SIG-M5 treated with dmso at 0.1 percent for 504 hours (cell line): Measurements from ENCODE around the gene CHRM4.

ENCODE experiments used
- DNase-seq: peaks from one replicate; lab custom pipeline; 2025; ENCODE audit not compliant: unreplicated experiment; lab: John Stamatoyannopoulos, UW

The CHRM4 gene

DNA sequence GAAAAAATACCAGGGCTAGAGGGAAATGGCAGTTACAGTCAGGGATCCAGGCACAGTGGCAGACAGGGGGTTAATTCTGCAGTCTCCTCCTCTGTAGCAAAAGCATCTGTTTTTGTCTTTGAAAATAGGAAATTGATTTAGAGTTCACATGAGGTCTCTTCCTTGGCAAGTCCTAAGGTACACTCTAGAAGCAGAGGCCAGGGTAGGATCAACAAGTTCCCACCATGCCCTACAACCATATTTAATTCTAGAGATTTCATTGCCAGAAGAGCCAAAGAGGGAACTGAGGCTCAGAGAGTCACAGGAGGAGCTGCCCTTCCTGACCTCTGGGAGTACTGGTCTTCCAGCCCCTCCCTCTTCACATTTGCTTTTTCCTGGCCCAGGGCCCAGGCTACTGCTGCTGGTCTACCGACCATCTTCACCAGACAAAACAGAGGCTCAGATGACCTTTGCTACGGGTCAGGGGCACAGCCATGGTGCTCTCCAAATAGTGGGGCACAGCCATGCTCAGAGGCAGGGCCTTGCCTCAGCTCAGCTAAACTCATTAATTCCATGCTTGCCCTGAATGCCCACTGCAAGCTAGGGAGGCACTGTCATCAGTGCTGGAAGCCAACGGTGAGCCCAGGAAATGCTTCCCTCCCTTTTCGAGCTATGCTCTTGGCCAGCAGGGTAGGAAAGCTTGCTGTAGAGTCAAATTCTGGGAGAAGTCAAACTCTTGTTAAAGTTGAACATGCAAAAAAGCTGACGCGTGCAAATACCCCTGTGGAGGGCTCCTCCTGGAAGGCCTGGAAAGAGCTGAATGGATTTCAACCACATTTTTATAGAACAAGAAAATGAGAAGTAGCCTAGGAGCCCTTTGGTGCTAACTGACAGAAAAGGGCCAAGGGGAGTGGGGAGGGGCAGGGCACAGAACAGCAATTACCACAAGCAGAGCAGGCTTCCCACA, 11.7 kb upstream of the CHRM4 start:
- no peak for DNase-seq

DNA sequence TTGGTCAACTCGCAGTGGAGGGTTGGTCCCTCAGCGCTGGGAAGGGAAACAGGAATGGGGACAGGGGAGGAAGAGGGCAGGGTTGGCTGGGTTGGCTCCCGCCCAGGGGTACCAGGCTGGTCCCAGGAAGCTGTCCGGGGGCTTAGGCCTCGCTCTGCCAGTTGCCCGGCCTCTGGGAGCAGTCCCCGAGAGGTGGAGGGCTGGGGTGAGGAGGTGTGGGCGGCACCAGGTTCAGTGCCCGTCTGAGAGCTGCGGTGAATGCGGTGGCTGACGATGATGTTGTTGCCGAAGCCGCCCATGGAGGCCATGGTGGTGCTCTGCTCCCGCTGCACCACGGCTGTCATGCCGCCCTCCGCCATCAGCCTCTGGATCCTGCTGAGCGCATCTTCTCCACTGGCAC, 6.0 kb upstream of the CHRM4 start:
- no peak for DNase-seq

DNA sequence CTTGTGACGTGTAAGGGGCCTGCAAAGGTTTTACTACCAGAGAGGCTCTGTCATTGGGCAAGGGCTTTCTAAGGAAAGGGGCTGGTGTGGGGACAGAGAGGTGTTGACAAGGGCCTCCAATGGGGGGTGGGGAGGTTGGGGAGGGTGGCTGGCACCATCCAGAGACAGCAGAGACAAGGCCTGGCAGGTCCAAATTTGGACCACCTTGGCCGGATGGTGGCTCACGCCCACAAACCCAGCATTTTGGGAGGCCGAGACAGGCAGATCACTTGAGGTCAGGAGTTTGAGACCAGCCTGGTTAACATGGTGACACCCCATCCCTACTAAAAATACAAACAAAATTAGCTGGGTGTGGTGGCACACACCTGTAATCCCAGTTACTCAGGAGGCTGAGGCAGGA, 2.2 kb upstream of the CHRM4 start:
- DNase-seq, result no peak

DNA sequence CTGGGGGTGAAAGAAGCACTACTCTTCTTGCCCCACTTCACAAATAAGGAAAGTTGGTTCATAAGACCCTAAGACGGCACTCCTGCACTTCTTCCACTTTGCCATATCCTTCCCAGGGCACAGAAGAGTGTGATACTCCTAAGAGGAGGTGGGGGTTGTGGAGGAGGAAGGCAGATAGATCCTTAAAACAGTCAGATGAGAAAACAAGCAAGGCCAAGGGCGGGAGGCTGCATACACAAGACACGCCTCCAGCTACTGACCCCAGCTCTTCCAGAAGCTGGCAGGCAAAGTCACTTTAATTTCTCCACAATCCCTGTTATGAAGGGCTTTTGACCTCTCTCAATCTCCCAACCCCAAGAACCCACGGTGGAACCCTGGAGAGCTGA, 1.6 kb upstream of the CHRM4 start:
- no peak for DNase-seq

DNA sequence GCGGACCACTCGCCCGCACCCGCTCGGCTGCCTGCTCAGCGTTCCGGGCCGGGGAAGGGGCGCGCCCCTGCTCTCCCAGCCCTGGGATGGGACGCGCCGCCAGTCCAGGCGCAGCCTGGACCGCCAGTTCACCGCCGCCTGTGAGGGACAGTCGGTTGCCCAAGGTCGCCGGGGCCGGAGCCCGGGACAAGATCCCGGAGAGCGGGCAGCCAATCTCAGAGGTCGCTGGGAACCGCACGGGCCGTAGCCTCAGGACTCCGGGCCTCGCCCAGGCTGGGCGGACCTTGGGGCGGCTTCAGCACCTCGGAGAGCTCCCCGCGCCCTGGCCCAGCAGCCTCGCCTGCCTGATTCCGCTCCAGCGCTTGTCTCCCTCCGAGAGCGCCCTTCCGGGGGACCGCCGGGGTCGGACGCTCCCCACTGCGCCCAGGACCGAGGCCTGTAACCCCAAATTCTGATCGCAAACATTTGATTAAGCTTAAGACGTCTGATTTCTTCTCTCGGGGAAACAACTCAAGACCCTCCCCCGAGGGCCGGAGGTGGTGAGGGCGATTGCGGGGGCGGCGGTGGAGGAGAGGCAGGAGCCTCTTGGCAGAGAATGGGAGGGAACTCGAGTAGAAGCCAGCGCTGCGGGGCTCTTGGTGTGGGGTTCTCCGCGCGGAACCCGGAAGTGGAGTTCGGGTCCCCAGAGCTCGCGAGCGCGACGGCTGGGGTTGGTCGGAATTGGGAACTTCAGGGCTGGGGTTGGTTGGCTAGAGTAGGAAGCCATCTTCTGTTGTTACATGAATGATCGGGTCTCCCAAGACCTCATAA, 1.1 kb upstream of the CHRM4 start:
- DNase-seq, result peak; percentile 70

DNA sequence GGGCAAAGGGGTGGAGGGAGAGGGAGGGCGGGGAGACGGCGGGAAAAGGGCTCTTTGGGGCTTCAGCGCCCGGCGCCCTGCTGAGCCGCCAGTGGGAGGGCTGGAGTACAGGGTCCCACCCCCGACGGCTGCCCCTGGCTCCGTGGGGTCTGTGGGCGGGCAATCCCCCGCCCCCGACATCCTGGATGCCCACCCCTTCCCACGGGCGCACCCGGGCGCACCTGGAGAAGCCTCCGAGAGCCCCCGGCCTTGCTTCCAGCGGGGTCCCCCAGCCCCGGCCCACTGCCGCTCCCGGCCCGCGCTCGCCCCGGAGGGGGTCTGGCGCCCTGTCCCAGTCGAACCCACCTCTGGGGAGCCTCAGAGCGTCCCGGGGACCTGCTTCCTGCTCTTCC, 394 bp downstream of the CHRM4 start:
- no peak for DNase-seq

DNA sequence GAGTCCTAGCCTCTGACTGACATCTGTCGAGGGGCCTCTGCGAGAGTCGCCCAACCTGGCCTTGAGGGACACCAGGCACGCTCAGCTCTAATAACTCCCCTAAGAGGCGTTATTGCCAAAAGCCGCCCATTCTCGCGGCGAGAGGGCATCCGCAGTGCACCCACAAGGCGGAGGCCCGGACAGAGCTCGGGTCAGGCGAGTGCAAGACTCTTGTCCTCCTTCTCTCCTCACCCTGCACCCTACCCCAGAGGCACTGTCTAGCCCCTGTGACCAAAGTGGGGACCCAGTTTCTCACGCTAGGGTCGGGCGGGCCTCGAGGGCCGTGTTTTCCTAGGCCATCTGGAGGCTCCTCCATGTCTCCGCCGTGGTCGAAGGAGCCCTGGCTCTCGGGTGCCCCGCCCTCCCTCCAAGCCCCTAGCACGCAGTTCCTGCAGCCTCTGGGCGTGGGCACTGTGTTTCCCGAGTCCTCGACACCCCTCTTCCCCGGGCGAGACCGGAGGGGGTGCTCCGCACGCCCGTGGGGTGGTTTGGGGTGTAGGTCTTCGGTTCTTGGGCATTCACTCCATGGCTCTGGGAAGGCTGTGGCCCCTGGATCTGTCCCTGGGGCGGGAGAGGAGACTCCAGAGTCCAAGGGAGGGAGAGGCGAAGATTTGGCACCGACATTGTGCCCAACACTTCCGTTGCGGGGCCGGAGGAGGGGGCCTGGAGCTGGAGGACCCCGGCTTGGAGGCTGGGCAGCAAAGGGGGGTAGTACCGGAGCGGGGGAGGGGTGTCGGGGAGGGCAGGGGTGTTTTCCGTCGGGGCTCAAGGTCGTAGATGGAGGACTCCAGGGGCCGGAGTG, 1.0 kb downstream of the CHRM4 start:
- DNase-seq, result no peak

DNA sequence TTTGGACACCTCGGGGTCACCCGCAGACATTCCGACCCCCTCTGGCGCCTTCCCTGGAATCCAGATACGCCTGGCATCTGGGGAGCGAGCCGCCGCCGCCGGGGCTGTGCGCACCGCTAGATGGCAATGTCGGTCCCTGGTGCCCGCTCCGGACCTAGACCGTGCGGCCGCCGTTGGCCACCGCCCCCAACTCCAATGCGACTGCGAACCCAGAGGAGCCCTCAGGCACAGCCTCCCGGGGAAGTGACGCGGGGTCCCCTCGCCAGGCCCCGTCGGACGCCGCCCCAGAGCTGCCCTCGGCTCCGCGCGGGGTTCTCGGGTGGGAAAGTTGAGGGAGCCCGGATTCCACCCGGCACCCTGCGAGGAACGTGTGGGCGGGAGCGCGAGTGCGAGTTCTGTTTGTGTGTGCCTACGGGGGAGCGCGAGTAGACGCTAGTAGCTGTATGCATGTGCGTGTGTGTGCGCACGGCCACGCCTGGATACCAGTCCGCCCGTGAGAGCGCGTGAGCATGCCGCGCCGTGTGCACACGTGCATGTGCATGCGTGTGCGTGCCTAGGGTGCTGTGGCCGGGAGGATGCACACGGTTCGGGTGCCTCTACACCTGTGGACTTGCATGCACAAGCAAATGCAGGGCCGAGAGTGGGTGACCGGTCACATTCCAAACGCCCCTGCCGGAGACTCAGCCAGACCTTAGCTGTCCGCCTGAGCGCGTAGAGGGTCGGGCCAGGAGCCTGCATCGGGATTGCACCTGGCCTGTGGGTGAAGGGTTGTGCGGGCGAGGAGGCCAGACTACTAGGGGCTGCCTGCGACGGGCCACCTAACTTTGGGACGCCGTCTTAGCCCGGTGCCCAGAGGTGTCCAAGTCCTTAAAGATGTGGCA, 1.9 kb downstream of the CHRM4 start:
- peak; percentile 65 for DNase-seq

DNA sequence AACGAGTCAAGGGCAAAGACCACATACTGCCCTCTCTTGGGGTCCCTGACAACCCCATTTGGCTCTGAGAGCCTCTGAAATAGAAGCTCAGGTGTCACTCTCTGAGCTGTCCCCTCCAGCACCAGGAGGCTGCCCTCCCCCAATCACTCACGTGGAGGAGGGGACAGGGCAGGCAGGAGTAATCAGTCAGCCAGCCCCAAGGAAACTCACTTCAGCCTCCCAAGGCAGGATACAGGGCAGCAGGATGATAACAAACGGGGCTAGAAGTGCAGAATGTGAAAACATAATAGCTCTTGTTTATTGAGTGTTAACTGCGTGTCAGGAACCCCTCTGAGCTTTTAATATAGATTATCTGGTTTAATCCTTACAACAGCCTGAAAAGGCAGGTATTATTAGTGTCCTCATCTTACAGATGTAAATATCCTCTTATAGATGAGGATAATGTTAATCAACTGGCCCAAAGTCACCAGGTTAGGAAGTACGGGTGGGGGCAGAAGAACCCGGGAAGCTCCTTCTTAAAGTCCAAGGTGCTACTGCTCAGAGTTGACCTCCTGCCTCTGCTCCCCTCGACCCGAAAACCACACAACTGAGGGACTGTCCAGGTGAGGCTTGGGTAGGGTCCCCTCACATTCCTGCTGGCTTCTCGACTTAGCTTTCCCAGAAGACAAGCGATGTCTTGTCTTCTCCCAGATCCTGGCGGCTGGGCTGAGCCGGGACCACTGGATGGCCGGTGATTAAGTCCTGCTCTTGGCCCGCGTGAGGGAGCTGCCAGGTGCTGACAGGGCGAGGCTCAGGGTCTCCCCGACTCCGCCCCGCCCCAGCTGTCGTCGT, 2.7 kb downstream of the CHRM4 start:
- no peak for DNase-seq

DNA sequence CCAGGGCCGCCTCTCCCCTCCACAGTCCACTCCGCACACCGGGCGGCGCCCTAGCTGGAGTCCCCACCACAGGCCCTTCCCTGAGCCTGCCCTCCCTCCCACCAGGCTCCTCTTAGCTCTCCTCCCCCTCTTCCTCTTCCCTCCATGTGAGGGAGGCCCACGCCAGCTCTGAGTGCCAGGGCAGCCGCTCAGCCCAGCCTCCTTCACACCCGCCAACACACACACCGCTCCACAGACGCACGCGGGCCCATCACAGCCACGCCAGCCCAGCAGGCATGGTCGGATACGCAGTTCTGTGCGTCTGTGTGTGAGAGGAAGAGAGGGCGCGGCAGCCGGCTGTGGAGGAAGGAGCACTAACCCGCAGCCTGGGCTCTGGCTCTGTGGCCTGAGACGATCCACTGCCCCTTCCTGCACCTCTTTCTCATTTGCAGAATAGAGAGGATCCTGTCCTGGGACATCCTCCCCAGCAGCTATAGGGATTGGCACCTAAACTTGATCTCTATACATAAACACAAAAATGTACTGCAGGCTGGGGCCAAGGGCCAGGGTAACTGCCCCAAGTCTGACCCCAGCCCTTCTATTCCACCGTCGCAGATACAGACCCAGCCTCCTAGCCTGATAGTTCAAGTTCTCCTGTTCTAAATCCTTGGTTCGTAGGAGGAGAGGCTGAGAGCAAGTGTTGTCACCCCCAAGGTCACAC, 3.5 kb downstream of the CHRM4 start:
- DNase-seq, result no peak

DNA sequence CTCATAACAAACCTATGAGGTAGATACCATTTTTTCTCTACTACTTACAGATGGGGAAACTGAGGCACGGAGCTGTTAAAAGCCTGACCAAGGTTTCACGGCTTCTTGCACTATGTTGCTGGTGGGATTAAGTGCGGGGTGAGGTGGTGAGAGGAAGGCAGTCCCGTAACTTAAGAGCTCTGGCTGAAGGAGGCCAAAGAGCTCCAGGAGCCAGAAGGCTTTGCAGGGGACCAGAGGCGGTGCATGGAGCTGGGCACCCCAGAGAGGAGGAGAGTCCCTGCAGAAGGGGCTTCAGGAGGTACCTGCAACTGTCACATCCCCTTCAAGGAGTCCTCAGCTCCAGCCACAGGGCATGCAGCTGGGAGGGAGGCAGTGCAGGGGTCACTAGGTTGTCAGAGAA, 4.1 kb downstream of the CHRM4 start:
- DNase-seq, result no peak

DNA sequence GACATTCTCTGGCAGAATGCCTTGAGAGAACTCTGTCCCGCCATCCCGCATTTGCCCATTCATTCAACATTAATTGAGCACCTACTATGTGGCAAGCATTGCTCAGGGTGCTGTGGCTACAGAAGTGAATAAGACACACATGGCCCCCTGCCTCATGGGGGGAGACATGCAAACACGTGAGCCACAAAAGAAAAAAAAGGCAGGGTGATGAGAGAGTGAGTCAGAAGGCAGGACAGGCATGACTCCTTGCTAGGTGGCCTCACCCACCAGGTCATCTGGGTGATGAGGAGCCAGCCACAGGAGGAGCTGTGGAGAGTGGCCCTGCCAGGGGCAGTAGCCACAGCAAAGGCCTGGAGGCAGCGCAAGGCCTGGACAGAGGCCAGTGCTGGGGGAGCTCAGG, 4.9 kb downstream of the CHRM4 start:
- DNase-seq, result no peak

DNA sequence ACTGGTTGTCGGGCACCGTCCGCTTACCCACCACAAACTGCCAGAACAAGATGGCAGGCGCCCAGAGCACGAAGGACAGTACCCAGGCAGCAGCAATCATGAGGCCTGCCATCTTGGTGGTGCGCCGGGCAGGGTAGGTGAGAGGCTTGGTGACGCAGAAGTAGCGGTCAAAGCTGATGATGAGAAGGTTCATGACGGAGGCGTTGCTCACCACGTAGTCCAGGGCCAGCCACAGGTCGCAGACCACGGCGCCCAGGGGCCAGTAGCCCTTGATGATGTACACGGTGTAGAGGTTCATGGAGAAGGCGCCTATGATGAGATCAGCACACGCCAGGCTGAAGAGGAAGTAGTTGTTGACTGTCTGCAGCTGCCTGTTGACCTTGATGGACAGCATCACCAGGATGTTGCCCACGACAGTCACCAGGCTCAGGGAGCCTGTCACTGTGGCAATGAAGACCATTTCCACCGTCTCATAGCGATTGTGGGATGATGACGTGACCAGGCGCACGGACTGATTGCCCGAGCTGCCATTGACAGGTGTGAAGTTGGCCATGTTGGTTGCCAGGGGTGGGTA, 5.5 kb downstream of the CHRM4 start:
- DNase-seq, result no peak

DNA sequence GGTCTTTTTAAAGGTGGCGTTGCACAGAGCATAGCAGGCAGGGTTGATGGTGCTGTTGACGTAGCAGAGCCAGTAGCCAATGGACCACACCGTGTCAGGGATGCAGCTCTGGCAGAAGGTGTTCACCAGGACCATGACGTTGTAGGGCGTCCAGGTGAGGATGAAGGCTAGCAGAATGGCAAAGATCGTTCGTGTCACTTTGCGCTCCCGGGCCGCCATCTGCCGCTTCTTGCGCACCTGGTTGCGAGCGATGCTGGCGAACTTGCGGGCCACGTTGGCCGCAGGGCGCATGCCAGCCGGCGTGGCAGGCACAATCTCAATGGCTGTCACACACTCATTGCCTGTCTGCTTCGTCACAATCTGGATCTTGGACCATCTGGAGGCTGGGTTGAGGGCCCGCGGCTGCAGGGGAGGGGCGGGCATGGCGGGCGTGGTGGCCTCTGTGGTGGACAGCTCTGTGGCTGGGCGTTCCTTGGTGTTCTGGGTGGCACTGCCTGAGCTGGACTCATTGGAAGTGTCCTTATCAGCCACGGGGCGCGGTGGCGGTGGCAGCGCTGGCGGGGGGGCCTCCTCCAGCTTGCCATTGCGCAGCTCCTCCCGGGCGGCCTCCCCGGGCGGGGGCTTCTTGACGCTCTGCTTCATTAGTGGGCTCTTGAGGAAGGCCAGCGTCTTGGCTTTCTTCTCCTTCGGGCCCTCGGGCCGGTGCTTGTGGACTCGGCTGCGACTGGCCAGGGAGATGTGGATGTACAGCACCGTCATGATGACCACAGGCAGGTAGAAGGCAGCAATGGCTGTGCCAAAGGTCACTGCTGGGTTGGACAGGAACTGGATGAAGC, 6.2 kb downstream of the CHRM4 start:
- no peak for DNase-seq

DNA sequence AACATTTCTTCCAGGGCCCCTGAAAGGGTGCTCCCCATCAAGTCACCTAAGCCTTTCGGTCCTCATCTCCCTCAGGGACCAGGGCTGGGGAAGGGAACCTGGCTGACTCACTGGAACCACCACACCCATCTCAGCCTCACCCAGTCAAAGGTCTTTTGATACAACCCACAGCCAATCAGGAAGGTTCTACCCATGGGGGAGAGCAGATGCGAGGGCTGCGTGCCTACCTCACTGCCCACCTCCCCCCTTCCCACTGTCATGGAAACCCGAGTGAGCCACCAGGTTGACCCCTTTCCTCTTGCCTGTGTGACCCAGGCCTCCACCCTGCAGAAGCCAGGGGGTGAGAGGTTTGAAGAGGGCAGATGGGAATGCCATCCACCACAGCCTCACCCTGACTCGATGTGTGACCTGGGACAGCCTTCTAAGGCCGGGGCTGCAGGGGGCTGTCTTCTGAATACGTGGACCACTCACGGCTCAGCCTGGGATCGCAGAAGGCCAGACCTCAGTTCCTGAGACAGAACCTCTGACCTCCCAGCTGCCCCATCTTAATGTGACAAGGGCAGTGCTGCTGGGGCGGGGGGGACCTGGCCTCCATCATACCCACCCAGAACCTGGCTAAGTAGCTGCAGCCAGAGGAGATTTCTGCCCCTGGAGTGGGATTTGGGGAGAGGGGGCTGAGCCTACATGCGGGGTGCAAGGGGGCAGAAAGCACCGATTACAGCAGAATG, 7.4 kb downstream of the CHRM4 start:
- DNase-seq, result no peak

DNA sequence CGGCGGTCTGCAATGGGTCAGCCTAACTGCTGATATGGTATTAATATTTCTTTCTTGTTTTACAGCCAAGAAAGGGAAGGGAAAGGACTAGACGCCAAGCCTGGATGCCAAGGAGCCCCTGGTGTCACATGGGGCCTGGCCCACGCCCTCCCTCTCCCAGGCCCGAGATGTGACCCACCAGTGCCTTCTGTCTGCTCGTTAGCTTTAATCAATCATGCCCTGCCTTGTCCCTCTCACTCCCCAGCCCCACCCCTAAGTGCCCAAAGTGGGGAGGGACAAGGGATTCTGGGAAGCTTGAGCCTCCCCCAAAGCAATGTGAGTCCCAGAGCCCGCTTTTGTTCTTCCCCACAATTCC, 8.2 kb downstream of the CHRM4 start:
- DNase-seq, result no peak
